Measurements from ENCODE around the gene PRRT1. TPM values are rescaled to one million over a fixed set of nuclear protein-coding genes. Genes with fewer than 3 reads are reported as not detected.

Gene PRRT1
- total RNA-seq, 1 experiment from 2014 or later: 12.6 TPM

- H3K79me2 ChIP-seq (ENCODE audit: low read depth): peaks cover 11% of the 10 kb centered on the region
- H3F3A ChIP-seq (ENCODE audit: insufficient read depth, low read depth): peaks cover 15% of the 10 kb centered on the region; the same call in 1 of the 2 replicates
- no peaks in the 10 kb centered on the region for H3K9me2 ChIP-seq (ENCODE audit: insufficient read depth)
- no TSS peak for BruUV-seq (replicated peaks)
- DNase-seq: no peak
- no peak overlapping the region for H3K4me2 ChIP-seq
- POLR2A ChIA-PET (ENCODE audit: unreplicated experiment): no interaction called here
- no peak overlapping the region for H2AFZ ChIP-seq
- H3K27me3 ChIP-seq (ENCODE audit: insufficient read depth, low read depth): no peaks in the 10 kb centered on the region
- H3K27ac ChIP-seq: no peak overlapping the region
- no peak overlapping the region for H3K4me3 ChIP-seq
- intact Hi-C loops (cut with micrococcal nuclease; ENCODE audit: unreplicated experiment): no loop called here
- CTCF ChIA-PET: no interaction called here
- no peaks in the 10 kb centered on the region for H4K20me1 ChIP-seq (ENCODE audit: insufficient read depth)
- peaks cover 8% of the 10 kb centered on the region; the same call in 1 of the 2 replicates for H3K4me1 ChIP-seq (replicated peaks; ENCODE audit: insufficient read depth)
- TF ChIP-seq CTCF (conservative IDR thresholded peaks at IDR 0.05) (no peak), EZH2 (IDR thresholded peaks at IDR 0.05; ENCODE audit: low read depth) (no peak)
- no peaks in the 10 kb centered on the region for H3K9me3 ChIP-seq (ENCODE audit: insufficient read depth, low read depth)
- peaks cover 7% of the 10 kb centered on the region for H3K36me3 ChIP-seq (ENCODE audit: low read depth)
These were observed 30.8 kb upstream of the PRRT1 start for GRCh38 chr6:32182555-32182981.

GRCh38 chr6:32181915-32182529 lies 30.3 kb upstream of the PRRT1 start:
- Histone ChIP-seq H4K20me1 (ENCODE audit: insufficient read depth) (no peaks in the 10 kb centered on the region), H3K9me3 (ENCODE audit: insufficient read depth, low read depth) (no peaks in the 10 kb centered on the region), H3K9me2 (ENCODE audit: insufficient read depth) (no peaks in the 10 kb centered on the region), H3F3A (ENCODE audit: insufficient read depth, low read depth) (peaks cover 15% of the 10 kb centered on the region; the same call in 1 of the 2 replicates), H3K4me1 (replicated peaks; ENCODE audit: insufficient read depth) (peaks cover 8% of the 10 kb centered on the region; the same call in 1 of the 2 replicates), H3K36me3 (ENCODE audit: low read depth) (peaks cover 2% of the 10 kb centered on the region; the same call in 1 of the 2 replicates), H3K4me2 (no peak overlapping the region), H2AFZ (no peak overlapping the region), H3K27me3 (ENCODE audit: insufficient read depth, low read depth) (no peaks in the 10 kb centered on the region), H3K27ac (no peak overlapping the region), H3K4me3 (no peak overlapping the region), H3K79me2 (ENCODE audit: low read depth) (peaks cover 11% of the 10 kb centered on the region)
- TF ChIP-seq CTCF (conservative IDR thresholded peaks at IDR 0.05) (no peak), EZH2 (IDR thresholded peaks at IDR 0.05; ENCODE audit: low read depth) (no peak)
- no peak for DNase-seq
- ChIA-PET POLR2A (ENCODE audit: unreplicated experiment) (interaction anchor here (0.6 kb wide), 1 partner anchor 63 kb away, joined by 3 read pairs; no protein-coding TSS in a partner anchor), CTCF (no interaction called here)
- no TSS peak for BruUV-seq (replicated peaks)
- intact Hi-C loops (cut with micrococcal nuclease; ENCODE audit: unreplicated experiment): no loop called here

- Histone ChIP-seq H2AFZ (no peak overlapping the region), H3K36me3 (ENCODE audit: low read depth) (no peaks in the 10 kb centered on the region), H3F3A (ENCODE audit: insufficient read depth, low read depth) (peaks cover 20% of the 10 kb centered on the region; the same call in 1 of the 2 replicates), H3K4me2 (no peak overlapping the region), H3K79me2 (ENCODE audit: low read depth) (peaks cover 11% of the 10 kb centered on the region), H3K4me3 (no peak overlapping the region), H3K9me3 (ENCODE audit: insufficient read depth, low read depth) (no peaks in the 10 kb centered on the region), H3K9me2 (ENCODE audit: insufficient read depth) (no peaks in the 10 kb centered on the region), H4K20me1 (ENCODE audit: insufficient read depth) (no peaks in the 10 kb centered on the region), H3K27ac (no peak overlapping the region), H3K4me1 (replicated peaks; ENCODE audit: insufficient read depth) (peaks cover 15% of the 10 kb centered on the region), H3K27me3 (ENCODE audit: insufficient read depth, low read depth) (no peaks in the 10 kb centered on the region)
- intact Hi-C loops (cut with micrococcal nuclease; ENCODE audit: unreplicated experiment): no loop called here
- CTCF ChIA-PET: no interaction called here
- TF ChIP-seq CTCF (conservative IDR thresholded peaks at IDR 0.05) (no peak), EZH2 (IDR thresholded peaks at IDR 0.05; ENCODE audit: low read depth) (no peak)
- no peak for DNase-seq
- no TSS peak for BruUV-seq (replicated peaks)
- POLR2A ChIA-PET (ENCODE audit: unreplicated experiment): interaction anchor here (0.6 kb wide), 1 partner anchor 64 kb away, joined by 3 read pairs; no protein-coding TSS in a partner anchor
These were observed 29.5 kb upstream of the PRRT1 start for GRCh38 chr6:32181148-32181702.

All from PC-9 (cell line).